ENCODE results near the gene SCO2.

Gene SCO2

DNA sequence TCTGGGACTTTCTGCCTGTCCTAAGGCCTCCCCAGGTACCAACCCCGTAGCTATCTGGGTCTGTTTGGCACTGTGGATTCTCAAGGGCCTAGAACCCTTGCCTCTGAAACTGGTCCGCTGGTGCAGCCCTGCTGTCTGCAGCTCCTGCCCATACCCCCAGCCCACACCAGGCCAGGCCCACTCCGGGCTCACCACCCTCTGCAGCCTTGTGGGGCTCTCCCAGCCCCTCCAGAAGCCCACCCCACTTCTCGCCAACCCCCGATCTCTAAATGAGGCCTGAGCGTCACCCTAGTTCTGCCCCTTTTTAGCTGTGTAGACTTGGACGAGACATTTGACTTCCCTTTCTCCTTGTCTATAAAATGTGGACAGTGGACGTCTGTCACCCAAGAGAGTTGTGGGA lies 25.0 kb upstream of the SCO2 start:
- Histone ChIP-seq H3K4me3 (no peak overlapping the region), H3K27ac (no peak overlapping the region)
- TF ChIP-seq, protein P1, sequence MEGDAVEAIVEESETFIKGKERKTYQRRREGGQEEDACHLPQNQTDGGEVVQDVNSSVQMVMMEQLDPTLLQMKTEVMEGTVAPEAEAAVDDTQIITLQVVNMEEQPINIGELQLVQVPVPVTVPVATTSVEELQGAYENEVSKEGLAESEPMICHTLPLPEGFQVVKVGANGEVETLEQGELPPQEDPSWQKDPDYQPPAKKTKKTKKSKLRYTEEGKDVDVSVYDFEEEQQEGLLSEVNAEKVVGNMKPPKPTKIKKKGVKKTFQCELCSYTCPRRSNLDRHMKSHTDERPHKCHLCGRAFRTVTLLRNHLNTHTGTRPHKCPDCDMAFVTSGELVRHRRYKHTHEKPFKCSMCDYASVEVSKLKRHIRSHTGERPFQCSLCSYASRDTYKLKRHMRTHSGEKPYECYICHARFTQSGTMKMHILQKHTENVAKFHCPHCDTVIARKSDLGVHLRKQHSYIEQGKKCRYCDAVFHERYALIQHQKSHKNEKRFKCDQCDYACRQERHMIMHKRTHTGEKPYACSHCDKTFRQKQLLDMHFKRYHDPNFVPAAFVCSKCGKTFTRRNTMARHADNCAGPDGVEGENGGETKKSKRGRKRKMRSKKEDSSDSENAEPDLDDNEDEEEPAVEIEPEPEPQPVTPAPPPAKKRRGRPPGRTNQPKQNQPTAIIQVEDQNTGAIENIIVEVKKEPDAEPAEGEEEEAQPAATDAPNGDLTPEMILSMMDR (IDR thresholded peaks at IDR 0.05), result no peak
- DNase-seq (ENCODE audit: low spot score), result no peak

GRCh38 chr22:50548921-50549790 lies 23.8 kb upstream of the SCO2 start:
- Histone ChIP-seq H3K27ac (no peak overlapping the region), H3K4me3 (peak overlapping the region; percentile 51)
- DNase-seq (ENCODE audit: low spot score), result no peak
- TF ChIP-seq, protein P1 (IDR thresholded peaks at IDR 0.05), result no peak

DNA sequence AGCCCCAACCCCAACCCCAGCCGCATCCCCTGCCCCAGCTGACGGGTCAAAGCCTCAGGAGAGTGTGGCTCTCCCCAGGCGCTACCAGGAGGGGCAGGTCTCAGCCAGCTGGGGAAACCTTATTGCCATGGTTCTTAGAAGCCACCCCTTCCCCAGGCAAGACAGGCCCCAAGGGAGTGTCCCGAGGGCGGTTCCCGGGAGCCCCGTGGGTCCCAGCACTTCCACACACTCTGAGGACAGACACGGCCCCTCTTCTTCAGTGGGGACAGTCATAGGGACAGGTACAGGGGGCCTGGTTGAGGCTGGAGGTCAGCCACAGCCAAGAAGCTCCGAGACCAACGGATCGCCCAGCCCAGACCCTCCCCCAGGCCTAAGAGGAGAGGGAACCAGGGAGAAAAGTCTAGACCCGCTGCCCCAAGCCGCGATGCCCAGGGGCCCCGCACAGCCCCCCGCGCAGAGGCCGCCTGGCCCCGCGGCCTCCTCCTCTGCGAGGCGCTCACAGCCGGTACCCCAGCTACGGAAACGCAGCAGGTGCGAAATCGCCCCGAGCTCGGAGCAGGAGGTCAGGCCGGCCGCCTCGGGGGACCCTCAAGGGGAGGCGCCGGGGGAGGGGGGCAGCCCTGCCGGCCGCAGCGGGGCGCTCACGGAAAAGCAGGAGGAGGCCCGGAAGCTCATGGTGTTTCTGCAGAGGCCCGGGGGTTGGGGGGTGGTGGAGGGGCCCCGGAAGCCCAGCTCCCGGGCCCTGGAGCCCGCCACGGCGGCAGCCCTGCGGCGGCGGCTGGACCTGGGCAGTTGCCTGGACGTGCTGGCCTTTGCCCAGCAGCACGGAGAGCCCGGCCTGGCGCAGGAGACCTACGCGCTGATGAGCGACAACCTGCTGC lies 22.9 kb upstream of the SCO2 start:
- no peak for DNase-seq (ENCODE audit: low spot score)
- H3K4me3 ChIP-seq, result peak overlapping the region; percentile 51
- H3K27ac ChIP-seq, result no peak overlapping the region
- TF ChIP-seq, protein P1 (IDR thresholded peaks at IDR 0.05), result no peak

DNA sequence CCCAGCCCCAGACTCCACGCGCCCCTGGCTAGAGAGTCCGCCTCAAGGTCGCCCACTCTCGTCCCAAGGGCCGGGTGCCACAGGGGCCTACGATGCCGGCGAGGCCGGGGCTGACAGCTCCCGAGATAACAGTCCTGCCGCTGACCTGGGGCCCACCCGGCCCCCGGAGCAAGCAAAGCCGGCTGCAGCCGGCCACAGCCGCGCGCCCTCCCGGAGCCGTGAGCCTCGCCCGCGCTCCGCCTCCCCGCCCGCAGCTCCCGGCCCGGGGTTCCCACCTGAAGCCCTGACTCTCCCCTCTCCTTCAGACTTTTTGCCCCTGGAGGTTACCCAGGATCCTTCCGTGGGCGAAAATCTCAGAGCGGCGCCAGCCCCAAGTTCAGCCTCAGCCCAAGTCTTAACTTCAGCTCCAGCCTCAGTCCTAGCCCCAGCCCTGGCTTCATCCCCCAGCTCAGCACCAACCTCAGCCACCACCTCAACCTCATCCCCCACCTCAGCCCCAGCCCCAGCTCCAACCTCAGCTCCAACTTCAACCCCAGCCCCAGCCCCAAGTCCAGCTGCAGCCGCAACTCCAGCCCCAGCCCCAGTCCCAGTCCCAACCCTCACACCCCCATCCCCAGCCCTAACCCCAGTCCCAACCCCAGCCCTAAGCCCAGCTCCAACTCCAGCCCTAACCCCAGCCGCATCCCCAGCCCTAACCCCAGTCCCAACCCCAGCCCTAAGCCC lies 22.0 kb upstream of the SCO2 start:
- Histone ChIP-seq H3K4me3 (no peak overlapping the region), H3K27ac (no peak overlapping the region)
- TF ChIP-seq, protein P1 (IDR thresholded peaks at IDR 0.05), result no peak
- DNase-seq (ENCODE audit: low spot score), result no peak

DNA sequence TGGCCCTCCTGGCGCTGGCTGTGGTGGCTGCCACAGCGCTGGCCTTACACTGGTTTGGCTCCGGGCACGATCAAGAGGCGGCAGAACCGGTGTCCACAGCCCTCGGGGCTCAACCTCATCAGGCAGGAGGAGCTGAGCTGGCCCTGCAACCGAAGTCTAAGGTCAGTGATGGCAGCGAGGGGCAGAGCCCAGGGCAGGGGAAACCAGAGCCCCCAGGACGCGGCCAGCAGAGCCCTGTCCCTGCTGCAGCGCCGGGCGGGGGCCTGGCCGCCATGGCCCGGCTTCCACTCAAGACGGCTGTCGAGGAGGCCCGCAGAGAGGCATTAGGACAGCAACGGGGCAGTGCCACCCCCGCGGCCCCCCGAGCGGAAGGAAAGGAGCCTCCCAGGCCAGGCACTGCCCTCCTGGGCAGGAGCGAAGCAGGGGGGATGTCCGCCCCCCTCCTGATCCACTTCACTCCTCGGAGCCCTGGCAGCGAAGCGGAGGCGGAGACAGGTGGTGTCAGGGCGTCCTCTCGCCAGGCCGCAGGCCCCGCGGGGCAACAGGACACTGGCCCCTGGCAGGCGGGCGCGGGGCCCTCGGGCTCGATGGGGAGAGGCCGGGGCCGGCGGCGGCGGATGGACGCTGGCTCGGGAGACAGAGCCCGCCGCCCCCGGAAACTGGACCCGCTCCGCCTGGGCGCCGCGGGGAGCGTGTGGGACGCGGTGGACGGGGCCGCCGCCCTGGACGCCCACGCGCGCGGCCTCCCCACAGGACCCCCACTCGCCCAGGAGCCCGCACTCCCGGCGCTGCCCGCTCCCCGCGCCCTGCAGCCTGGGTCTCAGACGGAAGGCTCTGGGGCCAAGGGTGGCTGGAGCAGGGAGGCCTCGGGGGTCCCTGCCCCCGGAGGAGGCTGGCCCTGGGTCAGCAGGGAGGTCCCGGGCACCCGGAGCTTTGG lies 21.2 kb upstream of the SCO2 start:
- H3K4me3 ChIP-seq, result no peak overlapping the region
- DNase-seq (ENCODE audit: low spot score), result no peak
- TF ChIP-seq, protein P1 (IDR thresholded peaks at IDR 0.05), result no peak
- H3K27ac ChIP-seq, result no peak overlapping the region
